ENCODE measurements around the gene CBFA2T3.

CBFA2T3 gene

DNA sequence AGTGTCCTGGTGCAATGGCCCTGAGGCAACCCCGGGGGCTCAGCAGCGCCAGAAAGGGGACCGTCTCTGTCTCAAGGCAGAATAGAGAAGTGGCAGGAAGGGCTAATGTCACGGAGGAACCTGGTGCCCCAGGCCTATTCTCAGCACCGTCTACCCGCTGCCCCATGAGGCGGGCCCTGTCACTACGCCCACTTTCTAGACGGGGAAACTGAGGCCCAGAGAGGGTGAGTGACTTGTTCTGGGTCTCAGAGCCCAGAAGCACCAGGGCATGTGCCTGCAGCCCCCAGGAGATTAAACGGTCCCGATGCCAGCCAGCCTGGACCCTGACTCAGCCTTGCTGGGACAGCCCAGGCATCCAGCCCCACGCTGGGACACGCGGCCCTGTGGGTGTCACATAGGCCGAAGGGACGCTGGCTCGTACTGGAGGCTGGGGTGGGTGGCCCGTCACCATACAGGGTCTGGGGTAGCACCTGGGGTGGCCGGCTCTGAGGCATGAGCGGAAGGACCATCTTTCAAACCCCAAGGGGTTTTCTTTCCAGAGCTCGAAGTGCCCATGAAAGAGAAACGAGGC lies 70.4 kb downstream of the CBFA2T3 start:
- no peak overlapping the region for H3K27ac ChIP-seq (ENCODE audit: low read depth, low read length)
- no peaks in the 10 kb centered on the region for H3K4me1 ChIP-seq (ENCODE audit: control insufficient read depth, insufficient read depth, low read length)
- no peaks in the 10 kb centered on the region for H3K36me3 ChIP-seq (ENCODE audit: control insufficient read depth, insufficient read depth, low read length)
- H3K9ac ChIP-seq (ENCODE audit: low read depth, low read length), result no peak overlapping the region
- H3K4me3 ChIP-seq (ENCODE audit: low read depth, low read length), result no peak overlapping the region
- H3K9me3 ChIP-seq (ENCODE audit: control insufficient read depth, insufficient read depth, low read length), result no peaks in the 10 kb centered on the region
- no peaks in the 10 kb centered on the region for H3K27me3 ChIP-seq (ENCODE audit: control insufficient read depth, insufficient read depth, low read length)

DNA sequence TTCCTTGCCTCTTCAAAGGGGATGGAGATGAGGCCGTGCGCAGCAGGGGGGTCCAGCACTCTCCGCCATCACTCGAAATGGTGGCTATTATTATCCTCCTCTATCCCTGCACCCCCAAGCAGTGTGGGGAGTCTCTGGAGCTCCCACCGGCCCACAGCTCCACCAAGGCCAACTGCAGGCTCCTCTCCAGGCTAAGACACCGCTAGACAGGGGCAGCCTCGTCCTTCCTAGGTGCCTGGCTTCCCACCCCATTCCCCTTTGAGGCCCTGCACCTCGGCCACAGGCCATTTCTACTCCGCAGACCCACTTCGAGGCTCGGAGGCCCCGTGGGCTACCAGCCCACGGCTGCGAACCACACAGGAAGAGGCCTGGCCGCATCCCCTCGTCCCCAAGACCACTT lies 71.0 kb downstream of the CBFA2T3 start:
- Histone ChIP-seq H3K4me3 (ENCODE audit: low read depth, low read length) (no peak overlapping the region), H3K9ac (ENCODE audit: low read depth, low read length) (no peak overlapping the region), H3K4me1 (ENCODE audit: control insufficient read depth, insufficient read depth, low read length) (no peaks in the 10 kb centered on the region), H3K36me3 (ENCODE audit: control insufficient read depth, insufficient read depth, low read length) (no peaks in the 10 kb centered on the region), H3K27ac (ENCODE audit: low read depth, low read length) (no peak overlapping the region), H3K27me3 (ENCODE audit: control insufficient read depth, insufficient read depth, low read length) (no peaks in the 10 kb centered on the region), H3K9me3 (ENCODE audit: control insufficient read depth, insufficient read depth, low read length) (no peaks in the 10 kb centered on the region)

DNA sequence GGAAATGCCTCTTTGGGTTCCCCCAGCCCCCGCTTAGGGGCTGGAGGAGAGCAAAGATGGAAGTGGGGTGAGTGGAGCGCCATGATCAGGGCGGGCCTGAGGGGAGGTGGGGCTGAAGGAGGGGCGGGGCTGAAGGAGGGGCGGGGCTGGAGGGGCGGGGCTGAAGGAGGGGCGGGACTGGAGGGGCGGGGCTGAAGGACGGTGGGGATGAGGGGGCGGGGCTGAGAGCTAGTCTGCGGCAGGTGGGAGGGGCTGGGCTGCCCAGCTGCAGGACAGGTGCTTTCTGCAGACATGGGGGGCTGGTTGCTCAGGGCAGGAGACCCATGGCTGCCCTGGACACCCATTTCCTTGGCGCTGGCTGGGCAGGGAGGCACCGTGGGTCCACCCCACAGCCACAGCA lies 71.4 kb downstream of the CBFA2T3 start:
- Histone ChIP-seq H3K36me3 (ENCODE audit: control insufficient read depth, insufficient read depth, low read length) (no peaks in the 10 kb centered on the region), H3K9me3 (ENCODE audit: control insufficient read depth, insufficient read depth, low read length) (no peaks in the 10 kb centered on the region), H3K4me3 (ENCODE audit: low read depth, low read length) (no peak overlapping the region), H3K27ac (ENCODE audit: low read depth, low read length) (no peak overlapping the region), H3K4me1 (ENCODE audit: control insufficient read depth, insufficient read depth, low read length) (no peaks in the 10 kb centered on the region), H3K27me3 (ENCODE audit: control insufficient read depth, insufficient read depth, low read length) (no peaks in the 10 kb centered on the region), H3K9ac (ENCODE audit: low read depth, low read length) (no peak overlapping the region)

DNA sequence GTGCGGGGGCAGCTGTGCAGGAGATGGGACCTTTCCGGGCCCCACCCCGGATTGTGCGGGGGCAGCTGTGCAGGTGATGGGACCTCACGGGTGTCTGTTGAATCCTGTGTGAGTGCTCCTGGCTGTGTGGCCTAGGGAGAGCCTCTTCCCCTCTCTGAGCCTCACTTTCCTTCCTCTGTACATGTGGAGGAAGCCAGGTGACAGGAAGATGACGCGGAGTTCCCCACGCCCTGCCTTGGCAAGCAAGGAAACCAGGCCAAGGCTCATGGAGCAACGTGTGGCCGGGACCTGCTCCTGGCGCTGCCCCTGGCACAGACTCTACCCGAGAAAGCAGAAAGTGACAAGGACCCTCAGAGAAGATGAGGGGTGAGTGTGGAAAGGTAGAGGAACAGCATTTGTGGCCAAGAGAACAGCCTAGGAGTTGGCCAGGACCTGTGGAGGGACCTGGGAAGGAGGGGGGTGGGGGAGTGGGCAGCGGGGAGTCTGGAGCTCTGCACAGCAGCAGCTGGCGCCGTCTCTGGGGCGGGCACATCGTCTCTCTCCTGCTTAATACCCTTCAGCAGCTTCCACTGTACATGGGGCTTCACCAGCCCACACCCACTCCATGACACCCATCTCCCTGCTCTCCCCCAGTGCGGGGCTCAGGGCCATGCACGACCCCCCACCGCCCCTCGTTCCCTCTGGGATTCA lies 72.2 kb downstream of the CBFA2T3 start:
- no peaks in the 10 kb centered on the region for H3K4me1 ChIP-seq (ENCODE audit: control insufficient read depth, insufficient read depth, low read length)
- no peaks in the 10 kb centered on the region for H3K36me3 ChIP-seq (ENCODE audit: control insufficient read depth, insufficient read depth, low read length)
- no peaks in the 10 kb centered on the region for H3K27me3 ChIP-seq (ENCODE audit: control insufficient read depth, insufficient read depth, low read length)
- no peak overlapping the region for H3K4me3 ChIP-seq (ENCODE audit: low read depth, low read length)
- no peak overlapping the region for H3K9ac ChIP-seq (ENCODE audit: low read depth, low read length)
- no peaks in the 10 kb centered on the region for H3K9me3 ChIP-seq (ENCODE audit: control insufficient read depth, insufficient read depth, low read length)
- no peak overlapping the region for H3K27ac ChIP-seq (ENCODE audit: low read depth, low read length)

DNA sequence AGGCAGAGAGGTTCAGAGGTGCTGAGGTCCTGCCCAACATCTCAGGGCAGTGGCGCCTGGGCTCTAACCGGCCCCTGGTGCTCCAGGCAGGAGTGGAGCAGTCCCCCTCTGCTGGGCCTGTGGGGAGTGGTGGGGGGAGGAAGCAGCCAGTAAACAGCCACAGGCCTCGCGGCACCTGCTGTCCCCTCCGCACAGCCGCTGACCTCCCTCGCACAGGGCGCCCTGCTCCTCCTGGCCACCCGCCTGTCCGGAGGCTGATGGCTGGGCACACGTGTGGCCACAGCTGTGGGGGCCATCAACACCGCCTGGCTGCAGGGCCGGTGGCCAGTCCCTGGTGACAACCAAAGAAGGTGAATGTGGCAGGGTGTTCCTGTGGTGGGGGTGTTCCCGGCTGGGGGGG lies 73.7 kb downstream of the CBFA2T3 start:
- no peak overlapping the region for H3K9ac ChIP-seq (ENCODE audit: low read depth, low read length)

DNA sequence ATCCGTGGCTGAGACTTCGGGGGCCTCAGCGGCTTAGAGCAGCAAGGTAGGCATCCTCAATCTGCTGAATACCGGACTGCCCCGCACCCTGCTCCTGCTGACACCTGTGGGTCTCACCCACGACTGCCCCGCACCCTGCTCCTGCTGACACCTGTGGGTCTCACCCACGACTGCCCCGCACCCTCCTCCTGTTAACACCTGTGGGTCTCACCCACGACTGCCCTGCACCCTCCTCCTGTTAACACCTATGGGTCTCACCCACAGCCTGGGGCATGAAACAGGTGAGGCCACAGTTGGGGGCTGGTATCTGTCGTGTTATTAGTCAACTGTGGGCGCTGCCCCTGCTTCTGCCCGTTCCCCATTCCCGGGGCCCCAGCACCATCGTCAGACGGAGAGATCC lies 74.3 kb downstream of the CBFA2T3 start:
- Histone ChIP-seq H3K4me1 (ENCODE audit: control insufficient read depth, insufficient read depth, low read length) (no peaks in the 10 kb centered on the region), H3K4me3 (ENCODE audit: low read depth, low read length) (no peak overlapping the region), H3K27ac (ENCODE audit: low read depth, low read length) (no peak overlapping the region), H3K9ac (ENCODE audit: low read depth, low read length) (no peak overlapping the region), H3K9me3 (ENCODE audit: control insufficient read depth, insufficient read depth, low read length) (no peaks in the 10 kb centered on the region), H3K27me3 (ENCODE audit: control insufficient read depth, insufficient read depth, low read length) (no peaks in the 10 kb centered on the region), H3K36me3 (ENCODE audit: control insufficient read depth, insufficient read depth, low read length) (no peaks in the 10 kb centered on the region)

More for the DNA sequence above, 73.7 kb downstream of the CBFA2T3 start:
- no peaks in the 10 kb centered on the region for H3K36me3 ChIP-seq (ENCODE audit: control insufficient read depth, insufficient read depth, low read length)
- no peaks in the 10 kb centered on the region for H3K9me3 ChIP-seq (ENCODE audit: control insufficient read depth, insufficient read depth, low read length)
- no peak overlapping the region for H3K4me3 ChIP-seq (ENCODE audit: low read depth, low read length)
- no peaks in the 10 kb centered on the region for H3K27me3 ChIP-seq (ENCODE audit: control insufficient read depth, insufficient read depth, low read length)
- no peaks in the 10 kb centered on the region for H3K4me1 ChIP-seq (ENCODE audit: control insufficient read depth, insufficient read depth, low read length)
- H3K27ac ChIP-seq (ENCODE audit: low read depth, low read length), result no peak overlapping the region

DNA sequence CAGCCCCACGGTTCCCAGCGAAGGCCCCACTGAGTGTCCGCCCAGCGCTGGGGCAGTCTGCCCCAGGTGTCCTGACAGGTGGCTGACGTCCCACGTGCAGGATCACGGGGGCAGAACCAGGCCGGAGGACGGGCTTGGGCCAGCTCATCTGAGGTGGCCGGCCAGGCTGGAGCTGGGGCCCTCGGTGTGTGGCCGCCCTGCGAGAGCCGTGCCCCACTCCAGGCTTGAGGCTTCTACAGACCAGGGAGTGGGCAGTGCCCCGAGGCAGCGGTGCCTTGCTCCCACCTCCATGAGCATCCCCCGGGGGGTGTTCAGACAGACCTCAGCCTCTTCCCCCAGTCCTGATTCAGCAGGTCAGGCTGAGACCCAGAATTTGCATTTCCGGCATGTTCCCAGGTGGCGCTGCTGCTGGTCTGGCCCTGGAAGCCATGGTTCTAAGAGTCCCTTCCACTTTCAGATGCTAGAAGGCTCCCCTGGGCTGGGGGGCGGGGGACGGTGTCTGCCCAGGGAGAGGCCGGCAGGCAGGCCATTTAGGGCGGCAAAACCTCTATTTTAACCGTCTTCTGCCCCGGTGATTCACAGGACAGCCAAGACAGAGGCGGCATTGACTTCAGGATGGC lies 75.2 kb downstream of the CBFA2T3 start:
- H3K9ac ChIP-seq (ENCODE audit: low read depth, low read length), result no peak overlapping the region
- H3K4me1 ChIP-seq (ENCODE audit: control insufficient read depth, insufficient read depth, low read length), result no peaks in the 10 kb centered on the region
- no peaks in the 10 kb centered on the region for H3K27me3 ChIP-seq (ENCODE audit: control insufficient read depth, insufficient read depth, low read length)
- H3K27ac ChIP-seq (ENCODE audit: low read depth, low read length), result no peak overlapping the region
- H3K4me3 ChIP-seq (ENCODE audit: low read depth, low read length), result no peak overlapping the region
- no peaks in the 10 kb centered on the region for H3K36me3 ChIP-seq (ENCODE audit: control insufficient read depth, insufficient read depth, low read length)
- H3K9me3 ChIP-seq (ENCODE audit: control insufficient read depth, insufficient read depth, low read length), result no peaks in the 10 kb centered on the region

DNA sequence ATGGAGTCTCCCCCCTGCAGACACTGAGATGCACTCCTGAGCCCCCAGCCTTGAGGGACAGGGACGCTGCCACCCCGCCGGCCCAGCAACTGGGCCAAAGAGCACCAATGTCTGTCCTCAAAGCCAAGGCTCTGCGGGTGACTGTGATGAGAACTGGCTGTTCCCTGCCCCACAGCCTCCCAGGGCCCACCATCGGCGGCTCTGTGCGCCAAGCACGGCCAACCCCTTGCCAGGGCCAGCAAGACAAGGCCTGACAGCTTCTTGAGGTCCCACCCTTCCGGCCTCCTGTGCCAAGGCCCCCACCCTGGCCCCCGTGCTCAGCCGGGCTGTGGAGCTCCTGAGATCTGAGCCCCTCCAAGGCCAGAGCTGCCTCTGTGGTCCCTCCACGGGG lies 76.3 kb downstream of the CBFA2T3 start:
- Histone ChIP-seq H3K36me3 (ENCODE audit: control insufficient read depth, insufficient read depth, low read length) (no peaks in the 10 kb centered on the region), H3K27ac (ENCODE audit: low read depth, low read length) (no peak overlapping the region), H3K9ac (ENCODE audit: low read depth, low read length) (no peak overlapping the region), H3K4me3 (ENCODE audit: low read depth, low read length) (no peak overlapping the region), H3K9me3 (ENCODE audit: control insufficient read depth, insufficient read depth, low read length) (no peaks in the 10 kb centered on the region), H3K27me3 (ENCODE audit: control insufficient read depth, insufficient read depth, low read length) (no peaks in the 10 kb centered on the region), H3K4me1 (ENCODE audit: control insufficient read depth, insufficient read depth, low read length) (no peaks in the 10 kb centered on the region)

DNA sequence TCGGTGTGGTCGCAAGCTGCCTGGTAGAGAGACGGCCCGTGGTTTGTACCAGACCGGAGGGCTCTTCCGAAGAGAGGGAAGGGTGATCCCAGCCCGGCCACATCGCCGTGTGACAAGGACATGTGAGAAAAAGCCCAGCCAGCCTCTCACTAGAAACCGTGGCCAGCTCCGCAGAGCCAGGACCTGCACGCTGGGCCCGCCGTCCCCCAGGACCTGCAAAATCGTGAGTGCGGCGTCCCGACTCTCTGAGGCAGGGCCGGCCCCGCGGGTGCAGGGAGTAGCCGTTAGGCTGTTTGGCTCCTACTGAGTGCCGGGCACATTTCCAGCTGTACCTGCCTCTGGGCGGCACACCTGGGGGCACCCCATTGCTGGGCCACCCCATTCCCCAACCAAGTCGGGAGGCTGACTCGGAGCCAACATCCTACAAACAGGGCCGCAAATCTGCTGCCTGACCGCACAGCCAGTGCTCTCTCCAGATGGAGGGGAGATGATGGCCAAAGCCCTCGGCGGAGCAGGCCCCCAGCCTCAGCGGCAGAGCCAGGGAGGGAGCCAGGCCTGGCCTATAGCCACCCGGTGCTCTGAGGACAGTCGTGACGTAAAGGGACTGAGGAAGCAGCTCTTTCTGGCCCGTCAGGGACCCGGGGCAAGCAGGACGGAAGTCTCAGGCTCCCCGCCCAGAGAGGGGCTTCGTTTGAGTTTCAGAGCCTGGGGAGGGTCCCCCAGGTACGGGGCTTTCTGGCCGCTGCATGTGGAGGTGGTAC lies 76.9 kb downstream of the CBFA2T3 start:
- Histone ChIP-seq H3K27me3 (ENCODE audit: control insufficient read depth, insufficient read depth, low read length) (no peaks in the 10 kb centered on the region), H3K27ac (ENCODE audit: low read depth, low read length) (no peak overlapping the region), H3K9me3 (ENCODE audit: control insufficient read depth, insufficient read depth, low read length) (no peaks in the 10 kb centered on the region), H3K9ac (ENCODE audit: low read depth, low read length) (no peak overlapping the region), H3K4me1 (ENCODE audit: control insufficient read depth, insufficient read depth, low read length) (no peaks in the 10 kb centered on the region), H3K36me3 (ENCODE audit: control insufficient read depth, insufficient read depth, low read length) (no peaks in the 10 kb centered on the region), H3K4me3 (ENCODE audit: low read depth, low read length) (no peak overlapping the region)

DNA sequence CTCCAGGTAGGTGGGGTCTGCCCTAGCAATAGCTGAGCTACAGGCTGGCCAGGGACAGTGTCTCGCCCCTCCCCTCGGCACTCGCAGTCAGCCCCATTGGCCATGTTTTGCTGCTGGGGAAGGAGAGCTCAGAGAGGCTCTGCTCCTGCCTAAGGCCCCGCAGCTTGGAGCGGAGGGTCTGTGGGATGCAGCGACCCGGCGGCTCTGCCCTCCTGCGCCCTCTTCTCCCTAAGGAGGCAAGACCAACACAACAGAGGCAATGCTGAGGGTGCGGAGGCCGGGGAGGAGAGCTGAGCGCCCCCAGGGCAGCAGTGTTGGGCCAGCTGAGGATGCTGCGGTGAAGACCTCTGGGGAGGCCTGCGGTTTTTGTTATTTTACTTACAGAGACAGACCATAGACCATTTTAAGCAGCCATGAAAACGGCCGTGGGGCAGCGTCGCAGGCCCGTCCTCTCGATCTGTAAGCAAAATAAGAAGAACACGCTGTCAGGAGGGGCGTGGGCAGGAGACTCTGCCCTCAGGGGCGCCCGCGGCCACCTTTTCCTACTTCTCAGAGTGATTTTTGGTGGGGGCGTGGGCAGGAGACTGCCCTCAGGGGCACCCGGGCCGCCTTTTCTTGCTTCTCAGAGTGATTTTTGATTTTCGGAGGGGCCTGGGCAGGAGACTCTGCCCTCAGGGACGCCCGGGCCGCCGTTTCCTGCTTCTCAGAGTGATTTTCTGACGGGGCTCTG lies 79.1 kb downstream of the CBFA2T3 start:
- H3K36me3 ChIP-seq (ENCODE audit: control insufficient read depth, insufficient read depth, low read length), result no peaks in the 10 kb centered on the region
- no peaks in the 10 kb centered on the region for H3K4me1 ChIP-seq (ENCODE audit: control insufficient read depth, insufficient read depth, low read length)
- no peak overlapping the region for H3K27ac ChIP-seq (ENCODE audit: low read depth, low read length)
- H3K4me3 ChIP-seq (ENCODE audit: low read depth, low read length), result no peak overlapping the region
- H3K9me3 ChIP-seq (ENCODE audit: control insufficient read depth, insufficient read depth, low read length), result no peaks in the 10 kb centered on the region
- H3K27me3 ChIP-seq (ENCODE audit: control insufficient read depth, insufficient read depth, low read length), result no peaks in the 10 kb centered on the region
- no peak overlapping the region for H3K9ac ChIP-seq (ENCODE audit: low read depth, low read length)
